Cardiac fibroblast (primary cell): Measurements from ENCODE around the gene BAD.
A peak's percentile ranks its signal among the peaks of the same experiment; 100 is the strongest.

Experiments used
- DNase-seq, 2 donors: peaks; one replicate each; pipeline versions ENCODE4 v3.0.0 to v3.0.0-alpha.2; 2010; ENCODE audit warnings: low read depth in 2 of 2
- H3K4me3 ChIP-seq, 2 donors: replicated peaks in 1 of 2; 1 replicate in 1 of 2; 2 replicates in 1 of 2; pipeline ENCODE4 v1.5.1; 2011; ENCODE audit warnings: low read depth in 2 of 2, low read length in 2 of 2, mild to moderate bottlenecking in 2 of 2, moderate library complexity in 1 of 2
- CTCF ChIP-seq: IDR thresholded peaks from one replicate; pipeline ENCODE4 v1.5.1; 2011; ENCODE audit warnings: low read depth, mild to moderate bottlenecking, low read length, inconsistent platforms

BAD gene

GRCh38 chr11:64264371-64264852 is 20.1 kb downstream of the BAD start:
- no peak for DNase-seq
- no peak overlapping the region for H3K4me3 ChIP-seq
- no peak for TF ChIP-seq CTCF

- TF ChIP-seq CTCF, result no peak
These were observed 20.5 kb downstream of the BAD start for GRCh38 chr11:64263947-64264317.

GRCh38 chr11:64263021-64263946 is 21.2 kb downstream of the BAD start:
- no peak for TF ChIP-seq CTCF
- H3K4me3 ChIP-seq, result no peak overlapping the region
- DNase-seq, result peak; percentile 61 to 69

More at GRCh38 chr11:64263947-64264317, 20.5 kb downstream of the BAD start:
- no peak for DNase-seq
- no peak overlapping the region for H3K4me3 ChIP-seq

GRCh38 chr11:64262271-64263002 is 22.0 kb downstream of the BAD start:
- no peak for DNase-seq
- no peak for TF ChIP-seq CTCF
- H3K4me3 ChIP-seq, result no peak overlapping the region

GRCh38 chr11:64261556-64262080 is 22.8 kb downstream of the BAD start:
- H3K4me3 ChIP-seq, result no peak overlapping the region
- DNase-seq, result no peak
- TF ChIP-seq CTCF, result no peak

GRCh38 chr11:64260147-64260708 is 24.2 kb downstream of the BAD start:
- H3K4me3 ChIP-seq, result no peak overlapping the region
- DNase-seq, result no peak
- TF ChIP-seq CTCF, result no peak
